ENCODE data around the gene ZP4. TPM values are rescaled to one million over a fixed set of nuclear protein-coding genes. Genes with fewer than 3 reads are reported as not detected.

ZP4 gene
- not detected in 2 replicates for total RNA-seq

GRCh38 chr1:237890822-237891221, at the start of gene ZP4:
Gene ZP4 (minus strand): TSS chr1:237890922. CDS start chr1:237890635, 287 bp downstream.
- no peak for DNase-seq (ENCODE audit: low read depth in 2 of 2)

GRCh38 chr1:237938553-237938952, 47.8 kb upstream of the ZP4 start:
- DNase-seq (ENCODE audit: low read depth in 2 of 2), result no peak

GRCh38 chr1:237938068-237938467, 47.3 kb upstream of the ZP4 start:
- no peak for DNase-seq (ENCODE audit: low read depth in 2 of 2)

- no peak for DNase-seq (ENCODE audit: low read depth in 2 of 2)
Measured at GRCh38 chr1:237932816-237933215, 42.1 kb upstream of the ZP4 start.

GRCh38 chr1:237931581-237931980, 40.9 kb upstream of the ZP4 start:
- DNase-seq (ENCODE audit: low read depth in 2 of 2), result no peak

GRCh38 chr1:237927198-237927597, 36.5 kb upstream of the ZP4 start:
- no peak for DNase-seq (ENCODE audit: low read depth in 2 of 2)

GRCh38 chr1:237921306-237921705, 30.6 kb upstream of the ZP4 start:
- no peak for DNase-seq (ENCODE audit: low read depth in 2 of 2)

GRCh38 chr1:237913345-237913744, 22.6 kb upstream of the ZP4 start:
- no peak for DNase-seq (ENCODE audit: low read depth in 2 of 2)

GRCh38 chr1:237911911-237912310, 21.2 kb upstream of the ZP4 start:
- no peak for DNase-seq (ENCODE audit: low read depth in 2 of 2)

- no peak for DNase-seq (ENCODE audit: low read depth in 2 of 2)
Measured at GRCh38 chr1:237910834-237911233, 20.1 kb upstream of the ZP4 start.

GRCh38 chr1:237903961-237904360, 13.2 kb upstream of the ZP4 start:
- DNase-seq (ENCODE audit: low read depth in 2 of 2), result no peak

GRCh38 chr1:237902960-237903743, 12.4 kb upstream of the ZP4 start:
- DNase-seq (ENCODE audit: low read depth in 2 of 2), result no peak

GRCh38 chr1:237901299-237901934, 10.7 kb upstream of the ZP4 start:
- DNase-seq (ENCODE audit: low read depth in 2 of 2), result no peak

GRCh38 chr1:237895630-237896029, 4.9 kb upstream of the ZP4 start:
- no peak for DNase-seq (ENCODE audit: low read depth in 2 of 2)

GRCh38 chr1:237894131-237894530, 3.4 kb upstream of the ZP4 start:
- DNase-seq (ENCODE audit: low read depth in 2 of 2), result no peak

- DNase-seq (ENCODE audit: low read depth in 2 of 2), result no peak
Measured at GRCh38 chr1:237891979-237892378, 1.3 kb upstream of the ZP4 start.

GRCh38 chr1:237891266-237891665, 544 bp upstream of the ZP4 start:
- no peak for DNase-seq (ENCODE audit: low read depth in 2 of 2)

- DNase-seq (ENCODE audit: low read depth in 2 of 2), result no peak
Measured at GRCh38 chr1:237890416-237890815, 306 bp downstream of the ZP4 start.

- no peak for DNase-seq (ENCODE audit: low read depth in 2 of 2)
Measured at GRCh38 chr1:237888143-237888542, 2.6 kb downstream of the ZP4 start.

GRCh38 chr1:237887542-237887941, 3.2 kb downstream of the ZP4 start:
- DNase-seq (ENCODE audit: low read depth in 2 of 2), result no peak

GRCh38 chr1:237884237-237884636, 6.5 kb downstream of the ZP4 start:
- DNase-seq (ENCODE audit: low read depth in 2 of 2), result no peak

- DNase-seq (ENCODE audit: low read depth in 2 of 2), result no peak
Measured at GRCh38 chr1:237879195-237879594, 11.5 kb downstream of the ZP4 start.

- no peak for DNase-seq (ENCODE audit: low read depth in 2 of 2)
Measured at GRCh38 chr1:237878406-237878805, 12.3 kb downstream of the ZP4 start.
